B cell (primary cell): Measurements from ENCODE around the gene GBP7.

ENCODE experiments used
- CTCF ChIP-seq: fragments of 200-600 bp; IDR thresholded peaks from one replicate; pipeline ENCODE4 v1.8.0; 2022; ENCODE audit warnings: antibody characterized with exemption, mild to moderate bottlenecking
- EZH2 ChIP-seq: IDR thresholded peaks from 2 replicates; pipeline ENCODE4 v1.6.1; 2012; ENCODE audit warnings: borderline replicate concordance, low read depth, mild to moderate bottlenecking, moderate library complexity, low read length; ENCODE audit not compliant: insufficient read depth, poor library complexity, severe bottlenecking

GRCh38 chr1:89133747-89134146, 42.1 kb downstream of the GBP7 start:
- TF ChIP-seq CTCF (no peak), EZH2 (no peak)
